Measurements from ENCODE around the gene ABHD17C. TPM values are rescaled to one million over a fixed set of nuclear protein-coding genes. Genes with fewer than 3 reads are reported as not detected.

Gene ABHD17C
- total and polyA plus RNA-seq, 2 experiments from 2014 or later = 21.9 to 32.4 TPM

DNA sequence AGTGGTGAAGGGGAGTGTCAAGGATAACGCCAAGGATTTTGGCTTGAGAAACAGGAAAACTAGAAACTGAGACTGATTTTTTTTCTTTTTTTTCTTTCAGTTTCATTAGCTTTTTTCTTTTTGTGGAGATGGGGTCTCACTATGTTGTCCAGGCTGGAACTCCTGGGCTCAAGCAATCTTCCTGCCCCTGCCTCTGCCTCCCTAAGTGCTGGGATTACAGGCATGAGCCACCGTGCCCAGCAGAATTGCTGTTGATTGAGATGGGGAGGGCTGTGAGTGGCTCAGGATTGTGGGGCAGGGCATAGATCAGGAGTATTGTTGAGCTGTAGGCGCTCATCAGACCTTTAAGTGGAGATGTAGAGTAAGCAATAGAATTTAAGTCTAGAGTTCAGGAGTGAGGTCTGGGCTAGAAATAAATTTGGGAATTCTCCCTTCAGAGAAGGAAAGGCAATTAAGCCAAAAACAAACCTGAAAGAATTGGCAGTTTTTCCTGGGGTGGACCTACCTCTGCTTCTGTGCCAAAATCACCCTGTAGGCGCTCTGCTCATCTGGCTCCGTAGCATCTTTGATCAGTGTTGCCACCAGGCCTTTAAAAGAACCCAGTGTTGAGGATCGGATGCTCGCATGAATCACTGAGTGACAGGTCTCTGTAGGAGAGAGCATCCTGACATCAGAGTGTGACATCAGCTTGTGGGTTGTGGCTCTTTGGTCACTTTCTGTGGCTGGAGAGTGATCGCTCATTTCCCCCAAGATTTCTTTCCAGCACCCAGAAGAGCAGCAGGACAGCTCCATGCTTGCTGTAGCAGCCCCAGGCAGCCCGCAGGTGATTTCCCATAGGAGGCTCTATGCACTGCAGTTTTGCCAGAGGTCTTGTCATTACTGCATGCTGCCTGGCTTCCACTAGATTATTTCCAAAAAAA, 15.8 kb downstream of the ABHD17C start:
- Histone ChIP-seq H4K20me1 (ENCODE audit: insufficient read depth, poor library complexity, severe bottlenecking) (peaks cover 1% of the 10 kb centered on the region), H2AFZ (no peak overlapping the region), H3K4me3 (no peak overlapping the region), H3K9me2 (replicated peaks; ENCODE audit: insufficient read depth) (no peaks in the 10 kb centered on the region), H3K27ac (no peak overlapping the region), H3K27me3 (no peaks in the 10 kb centered on the region), H3K4me1 (ENCODE audit: insufficient read depth) (no peaks in the 10 kb centered on the region), H3K9me3 (ENCODE audit: low read depth) (no peaks in the 10 kb centered on the region), H3K79me2 (peaks cover 81% of the 10 kb centered on the region), H3K36me3 (replicated peaks; ENCODE audit: insufficient read depth, low read depth) (no peaks in the 10 kb centered on the region), H3K4me2 (no peak overlapping the region)
- DNase-seq (ENCODE audit: low spot score) = no peak
- TF ChIP-seq, protein P1, sequence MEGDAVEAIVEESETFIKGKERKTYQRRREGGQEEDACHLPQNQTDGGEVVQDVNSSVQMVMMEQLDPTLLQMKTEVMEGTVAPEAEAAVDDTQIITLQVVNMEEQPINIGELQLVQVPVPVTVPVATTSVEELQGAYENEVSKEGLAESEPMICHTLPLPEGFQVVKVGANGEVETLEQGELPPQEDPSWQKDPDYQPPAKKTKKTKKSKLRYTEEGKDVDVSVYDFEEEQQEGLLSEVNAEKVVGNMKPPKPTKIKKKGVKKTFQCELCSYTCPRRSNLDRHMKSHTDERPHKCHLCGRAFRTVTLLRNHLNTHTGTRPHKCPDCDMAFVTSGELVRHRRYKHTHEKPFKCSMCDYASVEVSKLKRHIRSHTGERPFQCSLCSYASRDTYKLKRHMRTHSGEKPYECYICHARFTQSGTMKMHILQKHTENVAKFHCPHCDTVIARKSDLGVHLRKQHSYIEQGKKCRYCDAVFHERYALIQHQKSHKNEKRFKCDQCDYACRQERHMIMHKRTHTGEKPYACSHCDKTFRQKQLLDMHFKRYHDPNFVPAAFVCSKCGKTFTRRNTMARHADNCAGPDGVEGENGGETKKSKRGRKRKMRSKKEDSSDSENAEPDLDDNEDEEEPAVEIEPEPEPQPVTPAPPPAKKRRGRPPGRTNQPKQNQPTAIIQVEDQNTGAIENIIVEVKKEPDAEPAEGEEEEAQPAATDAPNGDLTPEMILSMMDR (IDR thresholded peaks at IDR 0.05; ENCODE audit: poor library complexity) = no peak
- TF ChIP-seq EZH2phosphoT487 (IDR thresholded peaks at IDR 0.05; ENCODE audit: low read depth, severe bottlenecking, unreplicated experiment) (no peak), EZH2 (IDR thresholded peaks at IDR 0.05; ENCODE audit: borderline replicate concordance) (no peak)
- WGBS (ENCODE audit: low lambda C conversion rate, missing lambda C conversion rate) = 89% methylated on average over 9 of the region's 9 CpGs

GRCh38 chr15:80711886-80712285, 16.8 kb downstream of the ABHD17C start:
- Histone ChIP-seq H3K79me2 (peaks cover 79% of the 10 kb centered on the region), H3K9me3 (ENCODE audit: low read depth) (no peaks in the 10 kb centered on the region), H3K36me3 (replicated peaks; ENCODE audit: insufficient read depth, low read depth) (no peaks in the 10 kb centered on the region), H3K4me2 (no peak overlapping the region), H4K20me1 (ENCODE audit: insufficient read depth, poor library complexity, severe bottlenecking) (no peaks in the 10 kb centered on the region), H3K4me1 (ENCODE audit: insufficient read depth) (no peaks in the 10 kb centered on the region), H2AFZ (no peak overlapping the region), H3K9me2 (replicated peaks; ENCODE audit: insufficient read depth) (no peaks in the 10 kb centered on the region), H3K27ac (no peak overlapping the region), H3K4me3 (no peak overlapping the region), H3K27me3 (no peaks in the 10 kb centered on the region)
- no peak for DNase-seq (ENCODE audit: low spot score)
- 90% methylated on average over 6 of the region's 6 CpGs for WGBS (ENCODE audit: low lambda C conversion rate, missing lambda C conversion rate)
- TF ChIP-seq, protein P1 (IDR thresholded peaks at IDR 0.05; ENCODE audit: poor library complexity) = no peak
- TF ChIP-seq EZH2 (IDR thresholded peaks at IDR 0.05; ENCODE audit: borderline replicate concordance) (no peak), EZH2phosphoT487 (IDR thresholded peaks at IDR 0.05; ENCODE audit: low read depth, severe bottlenecking, unreplicated experiment) (no peak)

DNA sequence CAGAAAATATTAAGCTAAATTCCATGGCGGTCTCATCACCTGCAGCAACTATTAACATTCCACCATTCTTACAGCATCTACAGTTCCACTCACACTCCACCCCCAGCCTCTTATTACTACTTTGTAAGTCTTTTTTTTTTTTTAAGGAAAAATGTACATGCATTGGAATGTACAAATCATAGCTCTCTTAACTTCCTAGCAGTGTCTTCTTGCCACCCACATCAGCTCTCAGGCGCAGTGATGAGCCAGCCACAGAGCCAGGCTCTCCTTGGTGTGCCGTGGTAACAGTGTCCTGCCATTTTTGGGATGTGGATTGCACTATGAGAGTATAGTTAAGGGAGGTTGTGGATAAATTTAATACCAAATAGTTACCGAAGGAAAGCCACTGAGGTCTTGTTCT, 17.8 kb downstream of the ABHD17C start:
- H3K4me2 ChIP-seq = no peak overlapping the region
- H4K20me1 ChIP-seq (ENCODE audit: insufficient read depth, poor library complexity, severe bottlenecking) = no peaks in the 10 kb centered on the region
- no peak overlapping the region for H3K27ac ChIP-seq
- H2AFZ ChIP-seq = no peak overlapping the region
- TF ChIP-seq, protein P1 (IDR thresholded peaks at IDR 0.05; ENCODE audit: poor library complexity) = no peak
- no peak for TF ChIP-seq EZH2phosphoT487 (IDR thresholded peaks at IDR 0.05; ENCODE audit: low read depth, severe bottlenecking, unreplicated experiment)
- no peak for TF ChIP-seq EZH2 (IDR thresholded peaks at IDR 0.05; ENCODE audit: borderline replicate concordance)
- H3K79me2 ChIP-seq = peaks cover 79% of the 10 kb centered on the region
- no peaks in the 10 kb centered on the region for H3K9me3 ChIP-seq (ENCODE audit: low read depth)
- DNase-seq (ENCODE audit: low spot score) = no peak
- 95% methylated on average over 4 of the region's 4 CpGs for WGBS (ENCODE audit: low lambda C conversion rate, missing lambda C conversion rate)
- H3K36me3 ChIP-seq (replicated peaks; ENCODE audit: insufficient read depth, low read depth) = no peaks in the 10 kb centered on the region
- no peak overlapping the region for H3K4me3 ChIP-seq
- H3K4me1 ChIP-seq (ENCODE audit: insufficient read depth) = no peaks in the 10 kb centered on the region
- H3K9me2 ChIP-seq (replicated peaks; ENCODE audit: insufficient read depth) = no peaks in the 10 kb centered on the region
- no peaks in the 10 kb centered on the region for H3K27me3 ChIP-seq
